Measurements from ENCODE around the gene ASNSD1.

The ASNSD1 gene

DNA sequence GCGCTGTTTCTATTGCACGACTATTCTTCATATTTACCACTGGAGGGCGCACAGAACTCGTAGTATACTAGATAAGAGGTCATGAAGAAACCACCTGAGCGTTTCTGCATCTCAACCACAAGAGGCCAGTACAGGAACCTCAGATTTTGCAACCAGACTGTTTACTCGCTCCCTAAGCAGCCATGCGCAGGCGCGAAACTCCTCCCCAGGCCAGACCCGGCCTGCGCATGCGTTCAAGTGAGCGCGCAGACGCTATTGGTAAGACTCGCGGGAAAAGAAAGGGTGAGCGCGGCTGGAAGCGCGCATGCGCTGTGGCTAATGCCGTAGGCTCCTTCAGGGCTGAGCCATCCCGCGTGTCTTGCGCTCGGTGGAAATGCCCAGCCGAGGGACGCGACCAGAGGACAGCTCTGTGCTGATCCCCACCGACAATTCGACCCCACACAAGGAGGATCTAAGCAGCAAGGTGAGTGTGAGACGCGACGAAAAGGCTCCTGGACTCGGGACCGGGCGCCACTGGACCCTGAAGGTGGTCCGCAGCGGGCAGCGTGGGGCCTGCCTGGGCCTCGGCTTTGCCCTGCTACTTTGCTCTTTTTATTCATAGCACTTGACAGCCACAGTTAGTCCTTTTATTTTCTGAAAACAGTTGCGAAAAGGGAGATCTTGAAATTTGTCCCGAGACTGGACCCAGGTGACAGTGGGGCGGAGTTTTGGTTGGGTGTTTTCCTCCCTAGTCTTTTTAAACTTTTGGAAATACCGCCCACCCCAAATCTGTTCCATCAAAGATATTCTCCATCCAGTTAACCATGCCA is at the start of gene ASNSD1:
TSS of gene ASNSD1 (plus strand) at position 312 of the 809 bp plus-strand sequence. CDS start 4,674 bp downstream, outside the sequence.
- DNase-seq = peak; percentile 96

DNA sequence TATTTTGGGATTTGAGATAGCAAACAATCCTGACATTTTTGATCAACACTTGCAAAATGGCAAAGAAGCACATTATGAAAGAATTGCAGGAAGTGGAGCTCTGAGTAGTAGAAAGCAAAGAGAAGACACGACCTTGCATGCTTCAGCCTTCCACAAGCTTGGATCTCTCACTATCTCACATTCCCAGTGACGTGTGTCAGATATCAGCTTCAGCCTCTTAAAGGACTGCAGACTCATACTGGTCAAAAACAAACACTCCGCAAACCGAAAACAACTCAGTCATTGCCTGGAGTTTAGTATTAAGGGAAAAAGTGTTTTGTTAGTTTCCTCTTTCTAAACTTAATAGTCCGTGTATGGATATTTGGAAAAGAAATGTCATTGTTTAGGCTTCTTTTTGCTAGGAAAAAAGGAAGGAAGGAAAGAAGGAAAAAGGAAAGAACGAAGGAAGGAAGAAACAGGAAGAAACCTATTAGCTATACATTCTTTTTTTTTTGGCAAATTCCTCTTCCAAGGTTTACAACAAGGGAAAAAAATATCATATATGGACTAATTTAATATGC is 48.1 kb upstream of the ASNSD1 start:
- DNase-seq = no peak

DNA sequence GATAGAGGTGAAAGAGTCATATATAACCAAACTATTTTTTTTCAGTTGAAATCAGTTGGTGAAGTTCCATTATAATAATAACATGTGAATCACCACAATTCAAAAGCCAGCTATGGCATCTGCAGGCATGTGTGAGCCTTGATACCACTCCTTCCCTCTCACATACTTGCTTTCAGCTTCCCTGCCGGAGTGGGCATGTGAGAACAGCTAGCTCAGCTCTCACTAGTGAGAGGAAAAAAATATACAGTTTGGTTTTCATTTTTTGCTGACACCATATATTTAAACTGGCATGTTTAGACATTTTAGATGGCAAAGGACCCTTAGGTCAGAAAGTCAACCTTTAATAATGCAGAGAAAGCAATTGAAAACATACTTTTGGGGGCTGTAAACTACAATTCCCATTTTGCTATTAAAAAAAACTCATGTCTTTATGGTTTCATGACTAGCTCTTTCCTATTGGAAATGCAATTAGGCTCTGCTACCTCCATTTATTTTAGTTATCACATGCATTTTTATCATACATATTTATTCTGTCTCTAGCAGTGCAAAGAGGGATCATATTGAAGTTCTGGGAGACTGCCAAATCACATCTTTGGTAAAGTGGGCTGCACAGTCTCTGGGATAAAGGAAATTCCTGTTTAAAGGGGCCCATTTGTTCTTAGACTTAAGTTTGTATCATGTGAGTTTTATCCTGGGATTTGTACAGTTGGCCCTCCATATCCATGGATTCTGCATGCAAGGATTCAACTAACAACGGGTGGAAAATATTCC is 47.4 kb upstream of the ASNSD1 start:
- no peak for DNase-seq

DNA sequence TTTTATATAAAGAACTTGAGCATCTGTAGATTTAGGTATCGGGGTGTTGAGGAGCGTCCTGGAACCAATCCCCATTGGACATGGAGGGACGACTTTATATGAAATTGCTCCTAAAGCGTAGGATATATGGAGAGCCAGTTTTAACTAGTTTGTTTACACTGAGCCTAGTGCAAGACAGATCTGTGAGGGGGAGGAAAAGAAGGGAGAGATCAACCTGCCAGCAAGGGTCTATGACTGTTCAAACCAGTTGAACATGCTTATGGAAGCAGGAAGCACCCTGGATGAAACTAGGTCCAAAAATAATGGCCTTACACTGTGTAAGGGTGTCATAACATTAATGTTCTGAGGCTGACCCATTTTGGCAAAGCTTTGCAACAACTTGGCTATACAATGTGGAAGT is 46.7 kb upstream of the ASNSD1 start:
- DNase-seq = no peak

DNA sequence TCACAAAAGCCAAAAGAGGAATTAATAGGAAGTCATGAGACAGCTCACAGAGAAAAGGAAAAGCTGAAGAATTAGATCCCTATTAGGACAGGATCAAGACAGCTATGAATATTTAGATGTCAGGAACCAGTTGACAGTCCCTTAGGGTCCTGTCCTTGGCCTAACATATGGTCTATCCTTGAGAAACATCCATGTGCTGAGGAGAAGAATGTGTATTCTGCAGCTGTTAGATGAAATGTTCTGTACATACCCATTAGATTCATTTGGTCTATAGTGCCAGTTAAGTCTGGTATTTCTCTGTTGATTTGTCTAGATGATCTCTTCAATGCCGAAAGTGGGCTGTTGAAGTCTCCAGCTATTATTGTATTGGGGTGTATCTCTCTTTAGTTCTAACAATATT is 43.1 kb upstream of the ASNSD1 start:
- no peak for DNase-seq

DNA sequence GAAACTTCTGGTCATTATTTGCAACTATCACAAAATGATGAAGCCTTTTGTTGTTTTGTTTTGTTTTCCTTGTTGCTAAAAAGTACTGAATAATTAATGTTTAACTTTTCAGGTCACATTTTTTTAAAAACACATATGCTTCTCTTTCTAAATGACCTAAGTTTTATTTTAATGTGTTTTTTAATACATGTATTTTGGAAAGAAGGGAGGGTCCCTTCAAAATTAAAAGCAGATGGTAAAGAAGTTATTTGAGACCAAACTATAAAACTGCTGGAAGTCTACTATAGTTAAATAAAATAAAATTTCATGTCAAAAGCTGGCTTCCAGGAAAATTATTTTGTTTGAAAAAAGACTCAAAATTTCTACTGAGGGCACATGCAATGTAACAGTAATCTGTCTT is 39.5 kb upstream of the ASNSD1 start:
- DNase-seq = no peak

DNA sequence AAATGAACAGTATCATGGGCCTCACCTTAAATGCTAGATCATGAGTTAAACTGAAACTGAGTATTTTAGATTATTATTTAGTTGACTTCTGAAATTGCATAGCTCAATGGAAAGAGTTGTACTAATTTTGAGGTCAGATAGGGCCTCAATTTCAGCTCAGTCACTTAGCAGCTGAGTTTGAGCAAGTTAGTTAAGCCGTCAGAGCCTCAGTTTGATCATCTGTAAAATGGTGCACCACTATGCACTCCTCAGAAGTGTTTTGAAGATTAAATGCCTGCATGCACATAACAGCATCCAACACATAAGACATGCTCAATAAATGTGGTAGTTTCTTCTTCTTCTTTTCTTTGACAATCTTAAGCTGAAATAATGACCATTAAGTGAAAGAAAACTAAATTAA is 38.2 kb upstream of the ASNSD1 start:
- DNase-seq = no peak

DNA sequence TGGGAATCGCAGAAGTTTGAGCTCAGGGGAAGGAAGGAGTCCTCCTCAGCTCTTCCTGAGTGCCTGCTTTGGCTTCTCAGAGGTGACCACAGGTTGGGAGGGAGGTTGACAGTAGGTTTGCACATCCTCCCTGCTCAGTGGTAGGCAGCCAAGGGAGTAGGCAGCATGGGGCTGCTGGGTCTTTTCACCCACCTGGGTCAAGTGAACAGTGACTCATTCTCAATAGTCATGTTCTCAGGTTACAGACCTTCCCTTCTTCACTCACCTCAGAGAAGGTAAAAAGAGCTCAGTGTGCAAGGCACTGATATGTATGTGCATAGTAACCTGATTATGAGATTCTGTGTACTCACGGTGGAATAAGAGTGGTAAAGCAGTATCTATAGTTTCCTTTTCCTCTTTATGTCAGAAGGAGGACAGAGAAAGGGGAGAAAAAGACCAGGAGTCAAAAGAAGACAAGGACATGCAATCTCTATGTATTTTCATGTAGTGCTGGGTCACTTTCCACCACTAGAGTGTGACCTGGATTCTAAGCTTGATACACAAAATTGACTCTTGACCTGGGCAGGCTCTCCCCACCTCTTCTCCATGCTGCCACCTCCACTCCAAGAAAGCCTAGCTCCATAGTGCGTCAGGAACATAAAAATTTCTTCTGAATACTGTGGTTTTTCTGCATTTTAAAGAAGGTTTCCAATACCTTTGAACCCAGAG is 36.5 kb upstream of the ASNSD1 start:
- no peak for DNase-seq

DNA sequence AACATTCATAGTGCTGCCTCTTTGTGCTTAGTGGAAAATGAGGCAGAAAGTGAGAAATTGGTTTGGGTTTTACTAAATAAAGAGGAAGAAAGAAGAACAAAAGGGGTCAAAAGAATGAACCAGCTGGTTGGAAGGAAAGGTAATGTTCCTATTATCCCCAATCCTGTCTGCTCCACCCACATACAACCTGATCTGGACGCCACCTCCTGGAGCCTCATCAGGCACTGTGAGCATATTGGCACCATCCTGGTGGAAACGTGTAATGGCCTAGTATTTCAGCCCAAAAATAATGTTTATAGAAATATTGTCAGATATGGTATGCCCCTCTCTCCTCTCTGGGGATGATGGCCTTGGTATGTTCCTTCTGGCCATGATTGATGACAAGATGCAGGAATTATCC is 35.6 kb upstream of the ASNSD1 start:
- no peak for DNase-seq

DNA sequence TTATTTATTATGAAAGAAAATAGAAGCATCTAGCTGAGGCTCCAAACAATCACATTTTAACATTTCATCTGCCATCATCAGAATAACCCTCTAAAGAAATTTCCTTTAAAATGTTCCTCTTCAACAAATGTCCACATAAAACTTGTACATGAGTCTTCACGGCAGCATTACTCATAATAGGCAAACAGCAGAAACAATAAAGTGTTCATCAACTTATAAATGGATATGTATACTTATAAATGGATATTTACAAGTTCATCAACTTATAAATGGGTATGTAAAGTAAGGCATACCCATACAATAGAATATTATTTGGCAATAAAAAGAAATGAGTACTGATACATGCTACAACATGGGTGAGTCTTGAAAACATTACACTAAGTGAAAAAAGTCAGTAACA is 33.5 kb upstream of the ASNSD1 start:
- DNase-seq = no peak

DNA sequence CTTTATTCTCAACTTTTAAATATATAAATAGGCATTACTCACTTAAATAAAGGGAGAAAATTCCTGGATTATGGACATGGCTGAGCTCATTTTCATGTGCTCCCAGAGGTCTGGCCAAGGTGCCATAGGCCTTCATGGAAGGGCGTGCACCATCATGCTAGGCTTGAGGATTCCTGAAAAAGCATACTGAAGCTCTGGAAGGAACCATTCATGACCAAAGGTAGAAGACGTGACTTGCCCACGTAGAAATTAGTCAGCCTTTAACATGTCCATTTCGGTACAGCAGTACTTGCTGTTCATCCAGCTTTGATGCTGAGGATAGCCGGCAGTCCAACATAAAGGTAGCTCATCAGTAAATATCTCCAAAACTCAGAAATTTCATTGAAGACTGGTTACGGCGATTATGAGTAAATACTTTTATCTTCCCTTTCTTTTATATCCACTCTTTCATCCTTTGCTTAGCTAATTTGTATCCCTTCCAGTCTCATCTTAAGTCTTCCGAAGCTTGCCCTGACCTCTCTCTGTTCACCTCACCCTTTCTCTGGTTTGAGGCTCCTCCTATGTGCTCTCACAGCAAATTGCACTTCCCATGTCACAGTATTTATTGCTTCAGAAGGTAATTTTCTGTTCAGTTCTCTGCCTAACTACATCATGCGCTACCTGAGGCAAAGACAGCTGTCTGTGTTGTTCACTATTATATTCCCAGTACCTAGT is 32.3 kb upstream of the ASNSD1 start:
- no peak for DNase-seq

DNA sequence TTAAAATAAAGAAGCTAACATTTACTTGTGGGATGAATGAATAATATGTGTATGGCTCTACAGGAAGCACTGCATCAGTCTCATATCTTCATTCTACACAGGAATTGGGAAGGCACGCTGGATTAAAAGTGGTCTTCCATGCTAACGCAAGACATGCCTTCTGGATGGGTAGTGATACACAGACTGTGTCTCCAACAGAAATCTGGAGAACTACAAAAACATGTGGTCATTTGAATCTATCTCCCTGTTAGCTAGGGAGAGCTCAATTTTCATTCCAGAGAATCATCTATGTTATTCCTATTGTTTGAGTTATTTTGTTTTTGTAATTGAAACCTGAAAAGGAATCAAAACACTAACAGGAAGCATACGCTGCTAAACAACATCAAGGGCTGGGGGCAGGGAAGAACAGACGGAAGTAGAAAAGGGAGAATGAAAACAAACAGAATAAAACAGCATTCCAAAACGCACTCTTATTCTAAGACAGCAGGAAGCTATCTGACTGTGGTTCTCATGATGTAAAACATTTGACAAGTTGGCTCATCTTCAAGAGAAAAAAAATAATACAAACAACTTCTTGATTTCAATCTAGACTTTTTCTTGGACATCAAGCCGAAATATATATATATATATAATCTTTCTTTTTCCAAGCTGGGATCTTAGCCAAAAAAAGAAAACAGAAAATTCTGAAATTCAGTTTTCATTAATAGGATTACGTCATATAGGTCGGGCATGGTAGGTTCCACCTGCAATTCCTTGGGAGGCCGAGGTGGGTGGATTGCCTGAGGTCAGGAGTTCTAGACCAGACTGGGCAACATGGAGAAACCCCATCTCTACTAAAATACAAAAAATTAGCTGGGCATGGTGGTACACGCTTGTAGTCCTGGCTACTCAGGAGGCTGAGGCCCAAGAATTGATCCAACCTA is 31.5 kb upstream of the ASNSD1 start:
- no peak for DNase-seq

DNA sequence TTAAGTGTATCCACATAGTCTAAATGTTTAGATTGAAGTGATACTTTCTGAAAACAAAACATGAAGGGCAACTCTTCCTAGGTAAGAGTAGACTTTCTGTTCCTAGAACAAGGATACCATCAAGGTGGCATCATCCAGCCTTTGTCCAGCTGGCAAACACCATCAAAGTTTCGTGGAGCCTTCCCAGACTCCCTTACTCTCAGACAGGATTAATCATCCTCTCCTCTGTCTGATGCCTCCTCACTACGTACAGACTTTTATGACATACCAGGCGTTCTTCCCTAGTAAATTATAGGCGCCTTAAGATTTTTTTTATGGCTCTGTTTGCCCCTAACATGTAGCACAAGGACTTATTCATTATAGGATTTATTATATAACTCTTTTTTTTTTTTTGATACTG is 29.4 kb upstream of the ASNSD1 start:
- DNase-seq = no peak

DNA sequence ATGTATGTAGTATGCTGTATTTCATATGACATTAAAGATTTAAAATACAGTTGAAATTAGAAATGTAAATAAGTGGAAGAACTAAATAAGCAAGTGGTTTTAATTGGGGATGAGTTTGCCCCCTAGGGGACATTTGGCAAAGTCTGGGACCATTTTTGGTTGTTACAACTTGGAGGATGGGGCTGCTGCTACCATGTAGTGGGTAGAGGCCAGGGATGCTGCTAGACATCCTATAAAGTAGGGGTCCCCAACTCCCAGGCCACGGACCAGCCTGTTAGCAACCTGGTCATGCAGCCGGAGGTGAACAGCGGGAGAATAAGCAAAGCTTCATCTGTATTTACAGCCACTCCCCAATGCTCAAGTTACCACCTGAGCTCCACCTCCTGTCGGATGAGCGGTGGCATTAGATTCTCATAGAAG is 27.9 kb upstream of the ASNSD1 start:
- DNase-seq = no peak

DNA sequence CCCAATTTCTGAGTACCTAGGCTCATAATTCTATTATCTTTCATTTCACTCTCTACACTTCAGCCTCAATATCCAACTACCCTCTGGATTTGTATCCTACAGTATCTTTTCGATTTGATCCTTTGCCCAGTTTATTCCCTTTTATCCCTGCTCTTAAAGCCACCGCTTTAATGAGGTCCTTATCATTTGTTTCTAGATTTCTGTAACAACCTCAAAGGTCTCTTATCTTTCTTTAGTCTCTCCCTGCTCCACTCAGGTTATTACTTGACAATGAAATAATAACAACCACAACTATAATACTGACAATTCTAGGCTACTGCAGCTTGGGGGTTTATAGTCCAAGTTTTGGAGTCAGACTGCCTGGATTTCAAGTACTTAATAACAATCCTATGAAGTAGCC is 25.9 kb upstream of the ASNSD1 start:
- DNase-seq = no peak

DNA sequence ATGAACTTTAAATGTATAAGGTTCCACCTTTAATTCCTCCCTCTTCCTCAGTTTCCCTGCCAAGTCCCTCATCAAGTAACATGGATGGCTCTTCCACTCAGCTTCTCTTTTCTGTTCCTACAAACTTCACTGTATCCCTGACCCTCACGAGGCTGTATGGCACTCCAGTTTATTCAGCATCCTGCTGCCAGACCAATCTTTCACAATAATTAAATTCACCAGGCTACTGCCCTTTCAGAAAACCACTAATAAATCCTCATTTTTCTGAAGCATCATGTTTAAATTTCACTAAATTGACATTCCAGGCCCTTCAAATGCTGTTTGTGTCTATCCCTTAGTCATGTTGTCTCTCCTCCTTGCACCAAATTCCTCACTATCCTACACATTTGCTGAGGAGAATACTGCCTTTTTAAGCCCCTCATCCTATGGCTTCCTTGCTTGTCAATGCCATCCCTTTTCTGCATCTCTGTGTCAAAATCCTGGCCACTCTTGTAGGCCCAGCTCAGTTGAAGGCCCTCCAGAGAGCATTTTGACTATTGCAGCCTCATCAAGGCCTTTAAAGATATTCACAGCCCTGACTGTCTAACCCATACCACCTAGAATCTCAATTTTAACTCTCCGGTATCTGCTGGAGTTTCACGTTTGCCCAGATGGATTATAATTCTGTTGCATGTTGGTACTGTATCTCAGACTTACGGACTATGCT is 22.8 kb upstream of the ASNSD1 start:
- DNase-seq = no peak

DNA sequence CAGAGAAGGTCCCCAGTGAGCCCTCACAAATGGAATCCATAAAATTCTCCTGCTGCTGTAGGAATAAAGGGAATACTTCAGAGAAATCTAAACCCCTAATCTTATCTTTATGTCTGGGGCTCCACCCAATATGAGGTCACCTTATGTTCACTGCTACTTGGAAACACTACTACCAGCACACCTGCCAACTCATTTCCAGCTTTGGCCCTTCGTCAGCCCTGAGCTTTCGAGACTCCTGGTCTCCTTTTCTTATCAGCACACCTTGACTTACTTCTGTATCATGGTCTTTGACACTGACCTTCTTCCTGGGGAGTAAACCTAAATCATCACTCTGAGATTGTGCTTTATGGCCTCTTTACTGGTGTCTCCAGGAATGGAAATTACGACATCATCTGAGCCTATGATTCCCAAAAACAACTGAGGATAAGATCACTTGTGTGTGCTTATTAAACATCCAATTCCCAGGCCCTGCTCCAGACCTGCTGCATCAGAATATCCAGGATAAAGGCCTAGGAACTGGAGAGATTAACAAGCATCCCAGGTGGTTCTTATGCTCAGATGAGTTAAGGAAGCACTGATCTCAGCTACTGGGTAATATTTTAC is 22.2 kb upstream of the ASNSD1 start:
- no peak for DNase-seq

DNA sequence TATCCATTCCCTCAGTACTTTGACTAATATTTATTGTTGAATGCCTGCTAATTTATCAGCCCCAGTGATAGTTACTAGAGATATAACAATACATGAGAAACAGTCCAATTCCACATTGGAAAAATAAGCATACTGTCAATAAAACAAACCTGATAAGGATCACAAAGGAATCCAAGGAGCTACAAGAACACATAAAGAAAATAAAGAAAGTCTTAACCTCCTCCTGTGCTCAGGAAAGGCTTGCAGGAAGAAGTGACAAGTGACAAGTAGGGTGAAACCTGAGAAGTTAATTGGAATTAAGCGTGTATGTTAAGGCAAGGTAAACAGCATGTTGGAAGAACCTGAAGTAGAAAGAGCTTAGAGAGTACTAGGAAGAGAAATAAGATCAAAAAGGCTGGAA is 20.3 kb upstream of the ASNSD1 start:
- DNase-seq = no peak

DNA sequence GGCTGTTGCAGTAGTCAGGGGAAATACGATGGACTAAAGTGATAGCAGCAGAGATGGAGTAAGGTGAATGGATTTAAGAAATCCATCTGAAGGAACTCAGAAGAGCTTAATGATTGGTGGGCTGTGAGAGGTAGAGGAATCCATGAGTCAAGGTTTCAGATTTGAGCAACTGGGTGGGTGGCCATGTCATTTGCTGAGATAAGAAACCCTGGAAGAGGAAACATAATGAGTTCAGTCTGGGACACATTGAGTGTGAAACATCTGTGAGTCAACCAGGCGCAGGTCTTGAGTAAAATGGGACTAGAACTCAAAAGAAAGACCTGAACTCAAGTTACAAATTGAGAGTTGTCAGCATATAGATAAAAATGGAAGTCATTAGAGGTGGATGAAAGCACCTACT is 19.7 kb upstream of the ASNSD1 start:
- no peak for DNase-seq

DNA sequence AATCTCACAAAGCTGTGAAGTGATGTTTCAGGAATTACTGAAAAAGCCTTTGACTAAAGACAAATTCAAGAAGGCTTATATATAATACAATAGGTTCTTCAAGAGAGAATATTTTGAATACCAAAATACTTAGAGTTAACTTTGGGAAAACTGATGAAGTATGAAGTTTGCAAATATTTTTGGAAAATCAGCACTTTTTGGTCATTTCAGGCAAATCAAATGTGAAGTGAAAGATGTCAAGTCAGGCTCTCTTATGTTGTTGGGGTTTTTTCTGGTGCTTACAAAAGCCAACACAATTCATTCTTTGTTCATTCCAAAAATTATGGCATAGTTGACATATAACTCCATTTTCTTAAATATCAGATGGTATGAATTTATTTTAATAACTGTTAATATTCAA is 14.7 kb upstream of the ASNSD1 start:
- DNase-seq = no peak
